ENCODE results near the gene GPR176.

- TF ChIP-seq CTCF (IDR thresholded peaks at IDR 0.05) (no peak), POLR2A (IDR thresholded peaks at IDR 0.05) (no peak)
Measured at GRCh38 chr15:39884351-39884750, 35.7 kb downstream of the GPR176 start.

All from thyroid gland (tissue), 4 donors.